IMR-90 (cell line): ENCODE data around the gene DTL. TPM values are rescaled to one million over a fixed set of nuclear protein-coding genes. Genes with fewer than 3 reads are reported as not detected.

Experiments
- ATAC-seq: fragments of 200-7000 bp; cut with Tn5 transposase; 2 replicates; pipeline ENCODE4 v1.9.1; 2020; ENCODE audit warnings: low read depth, mild to moderate bottlenecking, moderate library complexity
- BruUV-seq: library from RNA; stranded (reverse); fragments of 400-500 nt; replicated peaks from 2 replicates; lab custom pipeline; 2021; lab: Mats Ljungman, UMichigan
- CTCF ChIA-PET: fragments of 300-600 bp; formaldehyde crosslinking; extraction: SDS; loops from one replicate; lab custom pipeline; 2021; ENCODE audit warnings: antibody characterized with exemption; lab: Yijun Ruan, JAX
- POLR2A ChIA-PET: fragments of 300-600 bp; sonication (Branson Sonifier 250); formaldehyde crosslinking; loops from one replicate; lab custom pipeline; 2022; ENCODE audit warnings: antibody characterized with exemption; ENCODE audit not compliant: unreplicated experiment; lab: Charles Lee
- DNase-seq: peaks from one replicate; pipeline ENCODE4 v3.0.0; 2013
- H2AFZ ChIP-seq: replicated peaks from 2 replicates; pipeline ENCODE3; 2013; ENCODE audit warnings: low read length, mild to moderate bottlenecking; ENCODE audit not compliant: poor library complexity
- H2AK5ac ChIP-seq: 2 replicates; pipeline ENCODE4 v1.6.1; 2013; ENCODE audit warnings: low read depth, low read length, inconsistent platforms
- H2AK9ac ChIP-seq: replicated peaks from 2 replicates; pipeline ENCODE3; 2013; ENCODE audit warnings: mild to moderate bottlenecking, low read depth, low read length, moderate library complexity; ENCODE audit not compliant: poor library complexity
- H2BK120ac ChIP-seq: 2 replicates; pipeline ENCODE4 v1.6.1; 2013; ENCODE audit warnings: low read depth, low read length, inconsistent platforms
- H2BK15ac ChIP-seq: 3 replicates; pipeline ENCODE4 v1.6.1; 2013; ENCODE audit warnings: low read depth, low read length, inconsistent platforms
- H2BK20ac ChIP-seq: 2 replicates; pipeline ENCODE4 v1.6.1; 2013; ENCODE audit warnings: low read depth, mild to moderate bottlenecking, inconsistent platforms, low read length, moderate library complexity
- H2BK5ac ChIP-seq: 2 replicates; pipeline ENCODE4 v1.6.1; 2013; ENCODE audit warnings: mild to moderate bottlenecking, low read depth, low read length, inconsistent platforms; ENCODE audit not compliant: poor library complexity, severe bottlenecking
- H3K14ac ChIP-seq: replicated peaks from 2 replicates; pipeline ENCODE4 v1.6.1; 2013; ENCODE audit warnings: low read depth, low read length, inconsistent platforms
- H3K18ac ChIP-seq: 2 replicates; pipeline ENCODE4 v1.6.1; 2013; ENCODE audit warnings: low read depth, low read length, control low read depth
- H3K23ac ChIP-seq: 2 replicates; pipeline ENCODE4 v1.6.1; 2013; ENCODE audit warnings: low read depth, low read length, inconsistent platforms
- H3K27ac ChIP-seq: 2 replicates; pipeline ENCODE4 v1.5.1; 2013; ENCODE audit warnings: mild to moderate bottlenecking, control low read depth, low read length; ENCODE audit not compliant: insufficient read depth
- H3K27me3 ChIP-seq: 2 replicates; pipeline ENCODE4 v1.6.1; 2013; ENCODE audit warnings: low read length; ENCODE audit not compliant: control insufficient read depth, insufficient read depth
- H3K36me3 ChIP-seq: 2 replicates; pipeline ENCODE4 v1.6.1; 2013; ENCODE audit warnings: low read length, mixed read lengths; ENCODE audit not compliant: control insufficient read depth, insufficient read depth
- H3K4ac ChIP-seq: 2 replicates; pipeline ENCODE4 v1.6.1; 2013; ENCODE audit warnings: low read depth, low read length, inconsistent platforms
- H3K4me1 ChIP-seq: 2 replicates; pipeline ENCODE4 v1.6.1; 2013; ENCODE audit warnings: low read length, mixed read lengths; ENCODE audit not compliant: control insufficient read depth, insufficient read depth
- H3K4me2 ChIP-seq: 2 replicates; pipeline ENCODE4 v1.6.1; 2013; ENCODE audit warnings: low read depth, mild to moderate bottlenecking, control low read depth, low read length, moderate library complexity
- H3K4me3 ChIP-seq: 2 replicates; pipeline ENCODE4 v1.5.1; 2013; ENCODE audit warnings: low read depth, mild to moderate bottlenecking, control low read depth, low read length, moderate library complexity; ENCODE audit not compliant: insufficient read depth
- H3K56ac ChIP-seq: 2 replicates; pipeline ENCODE4 v1.6.1; 2013; ENCODE audit warnings: low read length, inconsistent platforms; ENCODE audit not compliant: insufficient read depth; ENCODE audit errors: extremely low read depth
- H3K79me1 ChIP-seq, 2 experiments: 2 replicates each; pipeline ENCODE4 v1.6.1; 2013; ENCODE audit warnings: low read length in 2 of 2, inconsistent platforms in 1 of 2, low read depth in 1 of 2
- H3K9ac ChIP-seq: 2 replicates; pipeline ENCODE4 v1.6.1; 2013; ENCODE audit warnings: low read depth, low read length, control low read depth
- H3K9me1 ChIP-seq: 2 replicates; pipeline ENCODE4 v1.6.1; 2013; ENCODE audit warnings: low read length, inconsistent platforms; ENCODE audit not compliant: insufficient read depth
- H3K9me3 ChIP-seq: 2 replicates; pipeline ENCODE4 v1.6.1; 2013; ENCODE audit warnings: low read length; ENCODE audit not compliant: control insufficient read depth, insufficient read depth
- H4K20me1 ChIP-seq: 2 replicates; pipeline ENCODE4 v1.6.1; 2013; ENCODE audit warnings: low read length, inconsistent platforms; ENCODE audit not compliant: insufficient read depth
- H4K5ac ChIP-seq: 2 replicates; pipeline ENCODE4 v1.6.1; 2013; ENCODE audit warnings: mild to moderate bottlenecking, low read depth, low read length, control low read depth
- H4K8ac ChIP-seq, 2 experiments: 2 replicates each; pipeline ENCODE4 v1.6.1; 2013; ENCODE audit warnings: low read depth in 2 of 2, low read length in 2 of 2, control low read depth in 1 of 2, inconsistent platforms in 1 of 2
- H4K91ac ChIP-seq: 2 replicates; pipeline ENCODE4 v1.6.1; 2013; ENCODE audit warnings: low read depth, low read length, inconsistent platforms; ENCODE audit not compliant: insufficient read depth
- BHLHE40 ChIP-seq: fragments of 150-350 bp; IDR thresholded peaks from 2 replicates; pipeline ENCODE4 v1.6.1; 2016; ENCODE audit warnings: mild to moderate bottlenecking, low read depth, low read length
- CEBPB ChIP-seq: IDR thresholded peaks from 2 replicates; pipeline ENCODE4 v1.6.1; 2012; ENCODE audit warnings: low read depth, low read length, improper control_type of control experiment
- CHD1 ChIP-seq: IDR thresholded peaks from 2 replicates; pipeline ENCODE4 v1.6.1; 2012; ENCODE audit warnings: low read depth, low read length, improper control_type of control experiment
- FOS ChIP-seq: fragments of 150-350 bp; IDR thresholded peaks from 2 replicates; pipeline ENCODE4 v1.6.1; 2016; ENCODE audit warnings: low read depth, low read length
- MAFK ChIP-seq: IDR thresholded peaks from 2 replicates; pipeline ENCODE4 v1.6.1; 2012; ENCODE audit warnings: low read depth, low read length, improper control_type of control experiment
- MAZ ChIP-seq: IDR thresholded peaks from 2 replicates; pipeline ENCODE4 v1.6.1; 2012; ENCODE audit warnings: low read depth, mild to moderate bottlenecking, low read length, improper control_type of control experiment, moderate library complexity, borderline replicate concordance
- MXI1 ChIP-seq: IDR thresholded peaks from 2 replicates; pipeline ENCODE4 v1.6.1; 2012; ENCODE audit warnings: low read depth, mild to moderate bottlenecking, low read length, moderate library complexity, borderline replicate concordance
- NFE2L2 ChIP-seq: fragments of 150-350 bp; IDR thresholded peaks from 2 replicates; pipeline ENCODE4 v1.6.1; 2016; ENCODE audit warnings: low read depth, mild to moderate bottlenecking, low read length
- POLR2A ChIP-seq: IDR thresholded peaks from 2 replicates; pipeline ENCODE4 v1.6.1; 2012; ENCODE audit warnings: mild to moderate bottlenecking, low read depth, low read length
- RAD21 ChIP-seq: IDR thresholded peaks from 2 replicates; pipeline ENCODE4 v1.6.1; 2012; ENCODE audit warnings: low read length, improper control_type of control experiment
- RCOR1 ChIP-seq: IDR thresholded peaks from 2 replicates; pipeline ENCODE4 v1.6.1; 2012; ENCODE audit warnings: mild to moderate bottlenecking, low read length, improper control_type of control experiment; ENCODE audit not compliant: insufficient replicate concordance
- RFX5 ChIP-seq: IDR thresholded peaks from 2 replicates; pipeline ENCODE4 v1.8.0; 2012; ENCODE audit warnings: low read depth, mild to moderate bottlenecking, low read length, moderate library complexity
- SMC3 ChIP-seq: fragments of 150-350 bp; IDR thresholded peaks from 2 replicates; pipeline ENCODE4 v1.6.1; 2016; ENCODE audit warnings: low read depth, mild to moderate bottlenecking, antibody characterized with exemption, low read length, moderate library complexity
- USF2 ChIP-seq: fragments of 150-350 bp; IDR thresholded peaks from 2 replicates; pipeline ENCODE4 v1.6.1; 2017; ENCODE audit warnings: mild to moderate bottlenecking, antibody characterized with exemption, low read length, low read depth
- WGBS, 2 experiments: methylation state at CpG; one replicate each; pipeline versions ENCODE4 v1.1.5 to v1.1.7; 2013; ENCODE audit warnings: missing lambda C conversion rate in 2 of 2; ENCODE audit not compliant: insufficient read length in 1 of 2; ENCODE audit errors: extremely low coverage in 2 of 2; 5-methylcytosine and 5-hydroxymethylcytosine counted together
- dilution Hi-C: fragments of 300-500 bp; cut with HindIII; formaldehyde crosslinking; loops from one replicate; pipeline ENCODE4 v1.14.3; 2018; ENCODE audit warnings: low sequenced_read_pairs; ENCODE audit not compliant: unreplicated experiment
- in situ Hi-C: fragments of 300-500 bp; cut with MboI; formaldehyde crosslinking; loops from 3 replicates; pipeline ENCODE4 v1.14.3; 2019; ENCODE audit warnings: low sequenced_read_pairs, inconsistent platforms, mixed read lengths
- intact Hi-C: fragments of 100-400 bp; cut with micrococcal nuclease; formaldehyde crosslinking; loops from 2 replicates; pipeline ENCODE4 v1.10.0; 2022
- polyA plus RNA-seq, 3 experiments: library from polyadenylated mRNA; depleted of rRNA; stranded (reverse); fragments of >200 nt; gene quantifications; 2 replicates each; pipeline ENCODE4 v1.2.3, GENCODE V29; 2012; ENCODE audit warnings: low replicate concordance in 1 of 3
- total RNA-seq: library from RNA; depleted of rRNA; stranded (reverse); fragments of >200 nt; gene quantifications from 2 replicates; pipeline ENCODE4 v1.2.3, GENCODE V29; 2012
- TF ChIP-seq, protein P1 (sequence below): conservative IDR thresholded peaks from 2 replicates; pipeline ENCODE4 v1.5.1; 2012; ENCODE audit warnings: mild to moderate bottlenecking, low read depth, low read length, improper control_type of control experiment
- TF ChIP-seq, protein P2 (sequence below): fragments of 150-350 bp; IDR thresholded peaks from 2 replicates; pipeline ENCODE4 v1.6.1; 2016; ENCODE audit warnings: low read depth, mild to moderate bottlenecking, low read length, moderate library complexity, borderline replicate concordance

Gene DTL
- total and polyA plus RNA-seq, 2 of the 4 experiments (the other 2 are of a cell fraction), result 11.8 to 19.9 TPM

GRCh38 chr1:212132025-212132424 is 96.5 kb downstream of the DTL start:
- Histone ChIP-seq H3K9ac (no peak overlapping the region), H3K9me1 (no peaks in the 10 kb centered on the region), H2AK9ac (no peak overlapping the region), H3K23ac (no peak overlapping the region), H3K4me2 (no peak overlapping the region), H3K79me1 (no peaks in the 10 kb centered on the region), H3K27ac (no peak overlapping the region), H2BK120ac (no peak overlapping the region), H2AFZ (no peak overlapping the region), H3K14ac (no peak overlapping the region), H4K91ac (no peak overlapping the region), H3K4me1 (no peaks in the 10 kb centered on the region), H3K56ac (no peak overlapping the region), H4K20me1 (no peaks in the 10 kb centered on the region), H2BK5ac (no peak overlapping the region), H2BK20ac (no peak overlapping the region), H3K4me3 (no peak overlapping the region), H2AK5ac (no peak overlapping the region), H4K8ac (no peak overlapping the region), H2BK15ac (no peak overlapping the region), H3K4ac (no peak overlapping the region), H3K9me3 (no peaks in the 10 kb centered on the region), H4K5ac (no peak overlapping the region), H3K18ac (no peak overlapping the region), H3K27me3 (no peaks in the 10 kb centered on the region), H3K36me3 (no peaks in the 10 kb centered on the region)
- in situ Hi-C loops, result no loop called here
- intact Hi-C loops, result no loop called here
- dilution Hi-C loops, result no loop called here
- peak; percentile 22 for DNase-seq
- WGBS, 2 experiments, result 100% methylated on average over 1 of the region's 1 CpG; no CpG with 5 or more reads in 1 of the 2 experiments
- TF ChIP-seq, protein P1, sequence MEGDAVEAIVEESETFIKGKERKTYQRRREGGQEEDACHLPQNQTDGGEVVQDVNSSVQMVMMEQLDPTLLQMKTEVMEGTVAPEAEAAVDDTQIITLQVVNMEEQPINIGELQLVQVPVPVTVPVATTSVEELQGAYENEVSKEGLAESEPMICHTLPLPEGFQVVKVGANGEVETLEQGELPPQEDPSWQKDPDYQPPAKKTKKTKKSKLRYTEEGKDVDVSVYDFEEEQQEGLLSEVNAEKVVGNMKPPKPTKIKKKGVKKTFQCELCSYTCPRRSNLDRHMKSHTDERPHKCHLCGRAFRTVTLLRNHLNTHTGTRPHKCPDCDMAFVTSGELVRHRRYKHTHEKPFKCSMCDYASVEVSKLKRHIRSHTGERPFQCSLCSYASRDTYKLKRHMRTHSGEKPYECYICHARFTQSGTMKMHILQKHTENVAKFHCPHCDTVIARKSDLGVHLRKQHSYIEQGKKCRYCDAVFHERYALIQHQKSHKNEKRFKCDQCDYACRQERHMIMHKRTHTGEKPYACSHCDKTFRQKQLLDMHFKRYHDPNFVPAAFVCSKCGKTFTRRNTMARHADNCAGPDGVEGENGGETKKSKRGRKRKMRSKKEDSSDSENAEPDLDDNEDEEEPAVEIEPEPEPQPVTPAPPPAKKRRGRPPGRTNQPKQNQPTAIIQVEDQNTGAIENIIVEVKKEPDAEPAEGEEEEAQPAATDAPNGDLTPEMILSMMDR, result no peak
- TF ChIP-seq MXI1, result no peak
- no peak for TF ChIP-seq RCOR1
- TF ChIP-seq BHLHE40, result no peak
- TF ChIP-seq RFX5, result no peak
- TF ChIP-seq, protein P2, sequence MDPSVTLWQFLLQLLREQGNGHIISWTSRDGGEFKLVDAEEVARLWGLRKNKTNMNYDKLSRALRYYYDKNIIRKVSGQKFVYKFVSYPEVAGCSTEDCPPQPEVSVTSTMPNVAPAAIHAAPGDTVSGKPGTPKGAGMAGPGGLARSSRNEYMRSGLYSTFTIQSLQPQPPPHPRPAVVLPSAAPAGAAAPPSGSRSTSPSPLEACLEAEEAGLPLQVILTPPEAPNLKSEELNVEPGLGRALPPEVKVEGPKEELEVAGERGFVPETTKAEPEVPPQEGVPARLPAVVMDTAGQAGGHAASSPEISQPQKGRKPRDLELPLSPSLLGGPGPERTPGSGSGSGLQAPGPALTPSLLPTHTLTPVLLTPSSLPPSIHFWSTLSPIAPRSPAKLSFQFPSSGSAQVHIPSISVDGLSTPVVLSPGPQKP, result no peak
- no peak for TF ChIP-seq CEBPB
- no peak for TF ChIP-seq SMC3
- no peak for TF ChIP-seq MAZ
- no peak for TF ChIP-seq MAFK
- TF ChIP-seq FOS, result no peak
- no peak for TF ChIP-seq USF2
- TF ChIP-seq NFE2L2, result no peak
- TF ChIP-seq POLR2A, result no peak
- no peak for TF ChIP-seq RAD21
- no peak for TF ChIP-seq CHD1
- POLR2A ChIA-PET, result no interaction called here
- no TSS peak for BruUV-seq
- CTCF ChIA-PET, result interaction anchor here (1.0 kb wide), 1 partner anchor 16 kb away, joined by 4 read pairs; no protein-coding TSS in a partner anchor
- ATAC-seq, result peak; percentile 14; the same call in 1 of the 2 replicates
